GM18873 (cell line): ENCODE data around the gene KSR1.

Experiments used
- ATAC-seq: cut with Tn5 transposase; IDR thresholded peaks from one replicate; pipeline ENCODE4 v1.9.1; 2021; ENCODE audit warnings: mild to moderate bottlenecking, moderate library complexity, moderate number of reproducible peaks; ENCODE audit not compliant: unreplicated experiment, low FRiP score

KSR1 gene

GRCh38 chr17:27531469-27531961 lies 75.3 kb downstream of the KSR1 start:
- ATAC-seq, result no peak

DNA sequence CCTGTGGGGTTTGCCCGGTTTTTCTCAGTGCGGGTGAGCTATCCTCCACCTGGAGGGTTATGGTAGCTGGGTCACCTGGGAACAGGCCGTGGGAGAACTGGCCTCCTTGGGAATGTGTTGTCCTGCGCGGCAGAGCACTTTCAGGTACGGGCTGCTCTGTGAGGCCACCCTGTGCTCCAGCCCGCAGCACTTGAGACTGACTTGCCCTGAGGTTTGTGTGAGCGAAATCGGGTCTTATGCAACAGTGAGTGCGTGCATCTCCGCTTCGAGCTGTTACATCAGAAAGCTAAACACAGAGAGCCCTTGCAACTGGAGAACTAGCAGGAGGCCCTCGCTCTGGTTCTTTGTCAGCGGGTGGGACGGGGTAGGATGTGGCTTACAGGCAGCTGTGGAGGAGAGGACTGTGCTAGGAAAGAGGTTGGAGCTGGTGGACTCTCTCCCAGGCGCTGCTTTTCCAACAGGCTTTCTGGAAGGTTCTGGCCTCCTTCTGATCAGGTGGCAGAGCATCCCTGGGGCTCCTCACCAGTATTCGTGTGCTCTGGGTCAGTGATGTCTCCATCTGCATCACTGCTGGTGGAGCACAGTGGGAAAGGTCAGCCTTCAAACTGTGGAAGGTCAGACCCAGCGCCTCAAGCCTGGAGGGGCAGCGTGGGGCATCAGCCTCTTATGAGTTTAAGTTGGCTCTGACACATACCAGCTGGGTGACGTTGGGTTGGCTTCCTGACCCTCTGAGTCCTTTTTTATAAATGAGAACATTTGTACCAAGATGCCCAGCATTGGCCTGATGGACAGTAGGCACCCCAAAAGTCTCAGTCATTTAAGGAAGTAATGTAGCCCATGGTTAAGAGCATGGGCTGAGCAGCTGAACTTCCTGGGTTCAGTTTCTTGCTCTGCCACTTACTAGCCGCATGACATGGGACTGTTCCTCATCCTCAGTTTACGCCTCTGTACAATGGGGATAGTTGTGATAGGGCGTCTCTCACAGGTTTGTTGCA lies 76.3 kb downstream of the KSR1 start:
- no peak for ATAC-seq

DNA sequence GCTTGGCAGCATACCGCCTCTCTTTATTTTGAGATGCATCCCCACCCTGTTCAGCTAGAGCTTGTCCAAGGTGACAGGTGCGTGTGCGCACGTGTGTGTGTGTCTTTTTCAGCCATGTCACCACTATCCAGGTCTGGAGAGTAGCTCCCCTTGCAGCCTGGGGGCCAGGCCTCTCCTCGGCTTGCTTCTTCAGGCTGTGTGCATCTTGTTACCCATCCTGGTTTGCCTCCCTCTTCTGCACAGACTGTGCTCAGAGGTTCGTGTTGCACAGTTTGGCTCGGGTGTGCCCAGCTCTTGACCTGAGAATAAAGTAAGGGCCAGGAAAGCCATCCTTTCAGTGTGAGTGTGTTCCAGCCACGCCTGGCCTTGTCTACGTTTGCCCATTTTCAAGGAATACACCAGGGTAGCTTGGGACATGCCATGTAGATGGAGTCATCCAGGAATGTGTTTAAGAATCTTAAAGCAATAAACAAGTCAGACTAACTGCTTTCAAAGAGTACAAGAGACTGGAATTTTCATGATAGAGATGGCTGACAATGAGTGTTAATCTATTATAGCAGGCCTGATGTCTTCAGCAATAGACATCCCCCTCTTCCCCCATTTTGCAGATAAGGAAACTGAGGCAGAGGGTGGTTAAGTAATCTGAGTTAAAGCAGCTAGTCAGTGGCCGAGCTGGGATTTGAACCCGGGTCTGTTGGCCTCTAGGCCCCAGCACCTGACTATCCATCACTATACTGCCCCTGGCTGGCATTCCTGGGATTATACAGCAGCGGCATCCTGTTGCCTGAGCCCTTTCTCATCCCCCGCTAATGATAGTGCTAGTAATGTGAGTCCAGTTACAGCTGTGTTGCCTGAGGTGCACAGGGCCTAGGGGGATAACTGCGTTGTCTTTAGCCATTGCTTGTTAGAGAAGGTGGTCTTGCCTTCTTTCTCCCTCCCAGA lies 77.9 kb downstream of the KSR1 start:
- ATAC-seq, result no peak

DNA sequence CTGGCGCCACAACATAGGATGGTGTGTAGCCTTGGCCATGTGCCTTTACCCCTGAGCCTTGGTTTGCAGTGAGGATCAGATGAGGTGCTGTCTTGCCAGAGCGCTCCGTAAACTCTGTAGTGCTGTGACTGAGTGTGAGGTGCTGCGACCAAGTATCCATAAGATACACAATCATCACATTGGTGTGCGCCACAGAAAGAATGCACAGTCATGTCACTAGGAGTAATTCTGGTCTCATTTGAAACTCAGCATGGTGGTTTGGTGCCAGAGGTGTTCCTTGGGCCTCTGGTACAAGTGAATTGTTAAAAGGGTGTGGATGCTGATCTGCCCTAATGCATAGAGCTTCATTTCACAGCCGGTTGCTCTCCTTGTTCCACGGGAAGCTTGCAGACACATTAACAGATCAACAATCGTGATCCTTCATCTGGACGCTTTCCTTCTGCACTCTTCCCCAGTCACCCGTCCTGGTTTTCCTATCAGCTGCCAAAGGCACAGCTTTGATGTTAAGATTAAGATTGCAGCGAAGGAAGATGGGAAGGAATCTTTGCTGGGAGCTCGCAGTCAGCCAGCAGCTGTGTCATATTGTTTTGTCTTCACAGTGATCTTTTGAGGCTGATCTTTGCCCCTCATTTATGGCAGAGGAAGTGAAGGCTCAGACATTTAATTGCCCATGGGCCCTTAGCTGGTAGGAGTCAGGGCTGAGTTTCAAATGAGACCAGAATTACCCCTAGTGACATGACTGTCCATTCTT lies 79.1 kb downstream of the KSR1 start:
- no peak for ATAC-seq

DNA sequence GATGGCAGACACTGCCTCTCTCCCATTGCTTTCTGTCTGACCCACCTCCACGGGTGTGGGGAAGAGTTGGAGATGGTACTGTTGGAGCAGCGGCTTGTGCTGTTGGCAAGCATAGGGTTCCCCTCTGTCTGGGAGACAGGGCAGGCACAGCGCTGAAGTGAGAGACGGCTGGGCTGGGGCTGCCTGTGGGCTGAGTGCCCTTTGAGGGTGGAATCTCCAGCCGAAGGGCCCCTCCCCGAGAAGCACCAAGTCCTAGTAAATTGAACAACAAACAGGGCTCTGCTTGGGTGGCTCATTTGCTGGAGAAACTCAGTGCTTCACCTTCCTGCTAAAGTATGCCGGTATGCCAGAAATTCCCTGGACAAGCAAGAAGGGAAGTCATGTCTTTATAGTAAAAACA lies 79.7 kb downstream of the KSR1 start:
- ATAC-seq, result no peak

DNA sequence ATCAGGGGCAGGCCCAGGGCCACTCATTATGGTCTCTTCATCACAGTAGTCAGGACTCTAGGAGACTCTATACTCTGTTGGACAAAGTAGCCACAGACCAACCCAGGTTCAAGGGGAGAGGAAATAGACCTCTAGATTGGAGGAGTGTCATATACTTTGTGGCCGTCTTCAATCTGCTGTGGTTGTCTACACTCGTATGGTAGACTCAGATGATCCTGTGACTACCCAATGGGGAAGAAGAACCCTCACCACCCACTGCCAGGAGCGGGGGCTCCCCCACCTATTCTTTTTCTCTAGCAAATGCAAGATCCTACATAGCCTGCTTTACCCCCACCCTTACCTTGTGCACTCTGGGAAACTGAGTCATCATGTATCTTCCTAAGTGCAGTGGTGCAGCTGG lies 80.5 kb downstream of the KSR1 start:
- ATAC-seq, result no peak

- ATAC-seq, result no peak
These were observed 82.1 kb downstream of the KSR1 start for GRCh38 chr17:27538156-27538955.

DNA sequence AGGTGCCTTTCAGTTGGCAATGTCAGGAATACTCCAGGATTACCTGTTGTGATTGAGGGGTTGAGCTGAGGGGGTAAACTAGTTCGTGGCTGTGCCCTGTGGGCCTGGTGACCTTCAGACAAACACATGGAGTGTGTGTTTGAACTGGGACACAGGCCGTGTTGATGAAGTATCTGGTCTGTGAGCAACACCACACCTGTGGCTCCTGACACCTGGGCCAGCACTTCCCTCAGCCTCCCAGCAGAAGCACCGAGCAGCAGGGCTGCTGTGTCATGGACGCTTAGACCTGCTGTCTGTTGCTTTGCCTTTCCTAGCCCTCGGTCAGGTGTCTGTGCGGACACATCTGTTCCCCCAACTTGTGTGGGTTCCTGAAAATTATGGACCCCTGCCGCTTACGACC lies 82.9 kb downstream of the KSR1 start:
- ATAC-seq, result no peak

- ATAC-seq, result no peak
These were observed 83.6 kb downstream of the KSR1 start for GRCh38 chr17:27539794-27540317.

GRCh38 chr17:27540318-27541101 lies 84.3 kb downstream of the KSR1 start:
- ATAC-seq, result no peak

GRCh38 chr17:27541301-27542023 lies 85.2 kb downstream of the KSR1 start:
- ATAC-seq, result no peak

DNA sequence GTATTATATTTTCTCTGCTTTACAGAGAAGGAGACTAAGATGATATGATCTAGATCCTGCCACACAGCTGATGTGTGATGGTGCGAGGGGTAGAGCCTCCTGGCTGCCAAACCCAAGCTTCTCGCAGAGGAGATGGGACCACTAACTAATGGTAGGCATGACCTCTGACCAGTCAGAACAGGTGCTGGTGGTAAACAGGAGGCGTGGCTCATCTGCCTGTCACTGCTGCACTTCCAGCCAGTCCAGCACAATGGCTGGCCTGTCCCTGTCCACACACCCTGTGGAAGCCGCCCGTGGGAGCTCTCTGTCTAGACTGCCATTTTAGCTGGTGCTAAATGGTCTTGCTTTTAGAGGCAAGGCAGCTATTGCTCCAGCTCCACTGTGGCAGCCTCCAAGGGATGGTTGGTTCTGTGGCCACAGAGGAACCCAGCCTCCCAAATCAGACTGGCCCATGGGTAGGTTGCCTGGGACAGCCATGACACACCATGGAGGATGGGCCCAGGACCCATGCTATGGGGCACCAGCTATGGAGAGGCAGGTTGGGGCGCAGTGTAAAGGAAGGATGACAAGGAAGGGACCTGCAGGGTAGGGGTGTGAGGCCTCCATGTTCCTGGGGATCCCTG lies 86.7 kb downstream of the KSR1 start:
- no peak for ATAC-seq

DNA sequence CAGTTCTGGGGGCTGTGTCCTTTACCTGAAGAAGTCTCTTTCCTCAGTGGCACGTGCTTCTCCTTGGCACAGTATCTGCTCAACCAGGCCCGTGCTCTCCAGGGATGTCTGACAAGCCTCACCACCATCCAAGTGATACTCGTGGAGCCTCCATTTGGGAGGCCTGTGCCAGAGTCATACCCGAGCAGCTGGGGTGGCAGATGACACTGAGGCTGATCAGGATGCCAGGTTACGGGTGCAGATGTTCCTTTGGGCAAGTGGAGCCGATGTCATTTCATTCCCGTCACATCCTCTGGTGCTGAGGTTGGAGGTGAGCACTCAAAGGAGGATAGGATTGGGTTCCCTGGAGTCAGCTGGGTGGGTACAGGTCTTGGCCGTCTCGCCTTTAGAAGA lies 87.2 kb downstream of the KSR1 start:
- no peak for ATAC-seq

DNA sequence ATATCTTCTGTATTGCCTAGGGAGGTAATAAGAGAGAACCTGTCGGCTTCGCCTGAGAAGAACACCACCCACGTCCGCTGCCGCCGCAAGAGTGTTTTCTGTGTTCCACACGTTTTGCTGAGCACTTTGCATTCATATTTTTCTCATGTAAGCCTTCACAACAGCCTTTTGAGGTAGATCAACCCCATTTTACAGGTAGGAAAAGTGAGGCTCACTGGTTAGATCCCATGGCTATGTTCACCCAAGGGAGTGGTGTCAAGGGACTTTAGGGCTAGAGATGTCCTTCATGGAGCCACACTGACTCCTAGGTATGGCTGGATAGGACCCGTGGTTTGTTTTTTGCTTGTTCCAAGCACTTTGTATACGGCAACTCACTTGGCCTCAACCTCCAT lies 87.7 kb downstream of the KSR1 start:
- no peak for ATAC-seq

DNA sequence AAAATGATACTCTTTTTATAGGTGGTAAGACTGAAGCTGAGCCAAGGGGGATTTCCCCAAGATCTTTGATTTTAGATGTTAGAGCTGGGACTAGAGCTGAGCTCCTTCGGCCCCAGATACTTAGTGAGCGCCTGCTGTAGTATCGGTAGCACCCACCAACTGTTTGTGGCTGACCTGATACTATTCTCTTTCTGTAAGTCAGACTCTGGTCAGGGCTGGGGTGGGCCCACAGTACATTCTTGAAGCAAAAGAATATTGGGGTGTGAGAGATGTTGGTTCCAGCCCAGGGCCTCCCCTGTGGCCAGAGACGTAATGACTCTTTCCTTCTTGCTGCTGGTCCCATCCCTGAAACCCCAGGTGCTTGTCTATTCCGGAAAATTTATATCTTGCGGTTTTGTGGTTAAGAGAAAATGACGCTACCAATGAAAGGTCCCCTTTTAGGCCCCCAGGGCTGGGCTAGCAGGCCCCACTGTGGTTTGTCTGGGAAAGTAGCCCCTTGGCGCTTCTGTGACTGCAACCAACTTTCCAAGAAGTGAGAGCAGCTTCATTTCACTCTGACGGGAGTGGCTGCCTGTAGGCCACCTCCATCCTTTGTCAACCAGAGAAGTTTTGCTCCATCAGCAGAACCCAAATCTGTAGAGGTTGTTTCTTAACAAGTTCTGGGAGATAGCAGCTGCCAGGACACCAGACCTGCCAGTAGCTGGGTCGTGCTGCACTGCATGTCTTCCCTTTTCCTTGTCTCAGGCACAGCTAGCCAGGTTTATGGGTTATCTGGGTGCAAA lies 88.3 kb downstream of the KSR1 start:
- ATAC-seq, result peak; percentile 87

- ATAC-seq, result no peak
These were observed 89.4 kb downstream of the KSR1 start for GRCh38 chr17:27545562-27546229.
